Progenitor cell of endocrine pancreas (in vitro differentiated cells): ENCODE data around the gene APBB2. TPM values are rescaled to one million over a fixed set of nuclear protein-coding genes. Genes with fewer than 3 reads are reported as not detected.

Source experiments
- DNase-seq: peaks from one replicate; pipeline ENCODE4 v3.0.0; 2021; ENCODE audit warnings: low spot score; ENCODE audit not compliant: unreplicated experiment
- H3K27ac Mint-ChIP-seq: 2 replicates; pipeline ENCODE4 v1.8.0; 2021; ENCODE audit warnings: mild to moderate bottlenecking, moderate library complexity, mixed read lengths
- H3K27me3 Mint-ChIP-seq: 2 replicates; pipeline ENCODE4 v1.8.0; 2021; ENCODE audit warnings: mixed read lengths
- H3K36me3 Mint-ChIP-seq: 2 replicates; pipeline ENCODE4 v1.8.0; 2022; ENCODE audit warnings: mixed read lengths; ENCODE audit not compliant: insufficient read depth
- H3K4me1 Mint-ChIP-seq: 2 replicates; pipeline ENCODE4 v1.8.0; 2021; ENCODE audit warnings: low read depth, mixed read lengths
- H3K4me3 Mint-ChIP-seq: 2 replicates; pipeline ENCODE4 v1.8.0; 2021; ENCODE audit warnings: low read depth, mild to moderate bottlenecking, moderate library complexity, mixed read lengths
- H3K9me3 Mint-ChIP-seq: 2 replicates; pipeline ENCODE4 v1.8.0; 2021; ENCODE audit warnings: low read depth, mixed read lengths
- CTCF ChIP-seq: fragments of 200-600 bp; sonication (generic); IDR thresholded peaks from one replicate; pipeline ENCODE4 v1.5.0; 2021; ENCODE audit warnings: antibody characterized with exemption, mild to moderate bottlenecking; ENCODE audit not compliant: unreplicated experiment
- total RNA-seq: library from RNA; stranded (reverse); gene quantifications from 2 replicates; pipeline ENCODE4 v1.2.1, GENCODE V29; 2021

The APBB2 gene
- total RNA-seq, 1 donor from 2014 or later, result 61.7 TPM

GRCh38 chr4:41174444-41174843, 39.9 kb downstream of the APBB2 start:
- H3K4me3 Mint-ChIP-seq, result no peak overlapping the region
- no peak for TF ChIP-seq CTCF

GRCh38 chr4:41172786-41173185, 41.6 kb downstream of the APBB2 start:
- Mint-ChIP-seq H3K9me3 (peaks cover 4% of the 10 kb centered on the region), H3K27me3 (no peaks in the 10 kb centered on the region), H3K36me3 (peaks cover 4% of the 10 kb centered on the region), H3K27ac (no peak overlapping the region), H3K4me1 (peaks cover 22% of the 10 kb centered on the region), H3K4me3 (no peak overlapping the region)
- TF ChIP-seq CTCF, result no peak
- no peak for DNase-seq

More at GRCh38 chr4:41174444-41174843, 39.9 kb downstream of the APBB2 start:
- peaks cover 1% of the 10 kb centered on the region for H3K36me3 Mint-ChIP-seq
- H3K4me1 Mint-ChIP-seq, result peaks cover 34% of the 10 kb centered on the region
- H3K9me3 Mint-ChIP-seq, result peaks cover 4% of the 10 kb centered on the region
- H3K27ac Mint-ChIP-seq, result no peak overlapping the region
- H3K27me3 Mint-ChIP-seq, result no peaks in the 10 kb centered on the region
- no peak for DNase-seq

GRCh38 chr4:41169256-41169800, 45.0 kb downstream of the APBB2 start:
- Mint-ChIP-seq H3K27me3 (no peaks in the 10 kb centered on the region), H3K4me1 (peaks cover 8% of the 10 kb centered on the region), H3K27ac (no peak overlapping the region), H3K4me3 (no peak overlapping the region), H3K9me3 (peaks cover 8% of the 10 kb centered on the region), H3K36me3 (peaks cover 15% of the 10 kb centered on the region)
- no peak for DNase-seq
- no peak for TF ChIP-seq CTCF

- H3K4me1 Mint-ChIP-seq, result peaks cover 6% of the 10 kb centered on the region
- no peak overlapping the region for H3K27ac Mint-ChIP-seq
- H3K4me3 Mint-ChIP-seq, result no peak overlapping the region
- H3K9me3 Mint-ChIP-seq, result peaks cover 4% of the 10 kb centered on the region
- H3K36me3 Mint-ChIP-seq, result peaks cover 15% of the 10 kb centered on the region
- DNase-seq, result no peak
- no peaks in the 10 kb centered on the region for H3K27me3 Mint-ChIP-seq
- no peak for TF ChIP-seq CTCF
Measured at GRCh38 chr4:41167191-41167590, 47.2 kb downstream of the APBB2 start.

- no peak overlapping the region for H3K4me3 Mint-ChIP-seq
Measured at GRCh38 chr4:41164405-41164804, 49.9 kb downstream of the APBB2 start.

More at GRCh38 chr4:41164405-41164804, 49.9 kb downstream of the APBB2 start:
- peaks cover 15% of the 10 kb centered on the region for H3K36me3 Mint-ChIP-seq
- no peak overlapping the region for H3K27ac Mint-ChIP-seq
- DNase-seq, result no peak
- H3K27me3 Mint-ChIP-seq, result no peaks in the 10 kb centered on the region
- H3K4me1 Mint-ChIP-seq, result peaks cover 4% of the 10 kb centered on the region
- peaks cover 4% of the 10 kb centered on the region for H3K9me3 Mint-ChIP-seq
- TF ChIP-seq CTCF, result no peak
